Measurements from ENCODE around the gene UGT1A1.
A peak's percentile ranks its signal among the peaks of the same experiment; 100 is the strongest.
"Not testable (repeated sequence)": the region's sequence is repeated elsewhere in the genome, so short reads cannot be mapped to it uniquely, and the experiment has no call there.

UGT1A1 gene

DNA sequence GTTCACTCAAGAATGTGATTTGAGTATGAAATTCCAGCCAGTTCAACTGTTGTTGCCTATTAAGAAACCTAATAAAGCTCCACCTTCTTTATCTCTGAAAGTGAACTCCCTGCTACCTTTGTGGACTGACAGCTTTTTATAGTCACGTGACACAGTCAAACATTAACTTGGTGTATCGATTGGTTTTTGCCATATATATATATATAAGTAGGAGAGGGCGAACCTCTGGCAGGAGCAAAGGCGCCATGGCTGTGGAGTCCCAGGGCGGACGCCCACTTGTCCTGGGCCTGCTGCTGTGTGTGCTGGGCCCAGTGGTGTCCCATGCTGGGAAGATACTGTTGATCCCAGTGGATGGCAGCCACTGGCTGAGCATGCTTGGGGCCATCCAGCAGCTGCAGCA is at the start of gene UGT1A1:
UGT1A1 (plus strand) TSS at position 228 of the 400 bp plus-strand sequence; CDS start at position 246, 18 bp downstream.
- in situ Hi-C loops (cut with HindIII; ENCODE audit: low pct_ligation_motif_present, low pct_unique_long_range_greater_than_20kb, low sequenced_read_pairs): no loop called here
- no peak for DNase-seq

DNA sequence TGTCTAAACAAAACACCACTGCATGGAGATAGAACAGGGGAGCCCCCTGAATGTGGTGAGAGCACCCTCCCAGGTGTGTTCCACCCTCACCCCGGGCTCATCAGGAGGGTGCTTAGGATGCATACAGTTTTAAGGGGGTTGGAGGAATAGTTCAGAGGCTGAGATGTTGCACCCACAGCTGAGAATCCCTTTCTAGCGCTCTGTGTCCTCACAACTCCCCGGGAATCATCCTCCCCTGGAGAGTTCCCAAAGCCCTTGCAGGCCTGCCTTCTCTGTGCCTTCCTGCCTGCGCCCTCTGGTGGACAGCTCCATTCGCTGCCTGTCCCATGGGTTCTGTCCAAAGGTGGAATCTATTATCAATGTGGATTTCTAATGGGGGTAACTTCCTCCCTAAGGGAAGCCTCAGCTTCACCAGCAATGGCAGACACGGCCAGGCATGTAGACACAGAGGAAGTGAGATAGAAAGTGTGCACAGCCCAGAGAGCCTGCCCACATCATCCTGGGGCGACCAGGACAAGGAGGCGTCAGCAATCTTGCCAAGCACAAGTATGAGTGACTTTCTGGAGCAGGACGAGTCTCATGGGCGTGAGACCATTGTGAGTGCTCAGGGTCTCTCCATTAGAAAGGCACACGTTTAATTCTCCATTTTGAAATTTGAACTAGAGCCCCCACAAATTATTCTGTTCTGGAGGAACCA is 48.6 kb upstream of the UGT1A1 start:
- in situ Hi-C loops (cut with HindIII; ENCODE audit: low pct_ligation_motif_present, low pct_unique_long_range_greater_than_20kb, low sequenced_read_pairs): no loop called here

DNA sequence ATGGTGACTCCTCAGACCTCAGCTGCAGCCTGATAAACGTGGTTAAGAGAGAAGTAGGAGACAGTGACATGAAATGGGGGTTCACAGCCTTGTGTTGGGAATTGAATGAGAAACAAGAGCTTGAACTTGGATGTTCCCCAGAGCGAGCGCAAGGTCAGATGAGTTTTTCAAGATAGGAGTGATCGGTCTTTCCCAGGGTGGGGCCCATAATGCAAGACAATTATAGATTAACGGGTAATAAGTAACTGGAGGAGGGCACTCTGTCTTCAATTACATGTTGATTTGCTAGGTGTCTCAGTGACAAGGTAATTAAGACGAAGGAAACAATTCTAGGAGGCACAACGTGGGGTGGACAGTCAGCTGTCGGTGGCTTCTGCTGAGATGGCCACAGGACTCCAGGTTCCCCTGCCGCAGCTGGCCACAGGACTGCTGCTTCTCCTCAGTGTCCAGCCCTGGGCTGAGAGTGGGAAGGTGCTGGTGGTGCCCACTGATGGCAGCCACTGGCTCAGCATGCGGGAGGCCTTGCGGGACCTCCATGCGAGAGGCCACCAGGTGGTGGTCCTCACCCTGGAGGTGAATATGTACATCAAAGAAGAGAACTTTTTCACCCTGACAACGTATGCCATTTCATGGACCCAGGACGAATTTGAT is 47.3 kb upstream of the UGT1A1 start, which contains the start of gene UGT1A5:
UGT1A5 (plus strand) TSS at position 297 of the 651 bp plus-strand sequence; CDS start at position 382, 85 bp downstream.
- no peak for DNase-seq
- in situ Hi-C loops (cut with HindIII; ENCODE audit: low pct_ligation_motif_present, low pct_unique_long_range_greater_than_20kb, low sequenced_read_pairs): no loop called here

More for the DNA sequence above, 48.6 kb upstream of the UGT1A1 start:
- peak; percentile 87 for DNase-seq

DNA sequence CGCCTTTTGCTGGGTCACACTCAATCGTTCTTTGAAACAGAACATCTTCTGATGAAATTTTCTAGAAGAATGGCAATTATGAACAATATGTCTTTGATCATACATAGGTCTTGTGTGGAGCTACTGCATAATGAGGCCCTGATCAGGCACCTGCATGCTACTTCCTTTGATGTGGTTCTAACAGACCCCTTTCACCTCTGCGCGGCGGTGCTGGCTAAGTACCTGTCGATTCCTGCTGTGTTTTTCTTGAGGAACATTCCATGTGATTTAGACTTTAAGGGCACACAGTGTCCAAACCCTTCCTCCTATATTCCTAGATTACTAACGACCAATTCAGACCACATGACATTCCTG is 46.8 kb upstream of the UGT1A1 start:
- no peak for DNase-seq
- in situ Hi-C loops (cut with HindIII; ENCODE audit: low pct_ligation_motif_present, low pct_unique_long_range_greater_than_20kb, low sequenced_read_pairs): no loop called here

DNA sequence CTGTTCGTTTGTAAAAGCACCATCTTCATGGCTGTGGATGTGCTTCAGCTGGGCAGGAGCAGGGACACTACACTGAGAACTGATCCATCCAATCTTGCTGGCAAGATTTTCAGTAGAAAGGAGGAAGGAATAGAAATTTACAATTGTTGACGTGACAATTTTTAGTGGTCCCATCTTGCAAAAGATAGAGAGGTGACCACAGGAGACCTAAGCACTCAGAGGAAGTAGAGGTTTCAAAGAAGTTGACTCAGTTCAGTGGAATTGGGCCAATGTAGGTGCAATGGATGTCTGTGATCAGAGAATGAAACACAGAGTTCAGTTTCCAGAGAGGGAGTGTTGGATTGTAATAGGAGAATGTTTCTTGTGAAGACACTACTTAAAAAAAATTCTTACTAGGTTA is 45.9 kb upstream of the UGT1A1 start:
- in situ Hi-C loops (cut with HindIII; ENCODE audit: low pct_ligation_motif_present, low pct_unique_long_range_greater_than_20kb, low sequenced_read_pairs): no loop called here
- DNase-seq: no peak

DNA sequence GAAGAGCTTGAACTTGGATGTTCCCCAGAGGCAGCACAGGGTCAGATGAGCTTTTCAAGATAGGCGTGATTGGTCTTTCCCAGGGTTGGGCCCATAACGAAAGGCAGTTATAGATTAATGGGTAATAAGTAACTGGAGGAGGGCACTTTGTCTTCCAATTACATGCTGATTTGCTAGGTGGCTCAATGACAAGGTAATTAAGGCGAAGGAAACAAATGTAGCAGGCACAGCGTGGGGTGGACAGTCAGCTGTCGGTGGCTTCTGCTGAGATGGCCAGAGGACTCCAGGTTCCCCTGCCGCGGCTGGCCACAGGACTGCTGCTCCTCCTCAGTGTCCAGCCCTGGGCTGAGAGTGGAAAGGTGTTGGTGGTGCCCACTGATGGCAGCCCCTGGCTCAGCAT is 41.5 kb upstream of the UGT1A1 start, which contains the start of gene UGT1A4:
UGT1A4 (plus strand) TSS at position 185 of the 400 bp plus-strand sequence; CDS start at position 270, 85 bp downstream.
- DNase-seq: no peak
- in situ Hi-C loops (cut with HindIII; ENCODE audit: low pct_ligation_motif_present, low pct_unique_long_range_greater_than_20kb, low sequenced_read_pairs): no loop called here

- DNase-seq: no peak
- in situ Hi-C loops (cut with HindIII; ENCODE audit: low pct_ligation_motif_present, low pct_unique_long_range_greater_than_20kb, low sequenced_read_pairs): no loop called here
Observed at GRCh38 chr2:233728723-233729301, 31.3 kb upstream of the UGT1A1 start, which contains the start of gene UGT1A3. Gene UGT1A3 (plus strand): TSS chr2:233729042. CDS start chr2:233729127, 85 bp downstream.

DNA sequence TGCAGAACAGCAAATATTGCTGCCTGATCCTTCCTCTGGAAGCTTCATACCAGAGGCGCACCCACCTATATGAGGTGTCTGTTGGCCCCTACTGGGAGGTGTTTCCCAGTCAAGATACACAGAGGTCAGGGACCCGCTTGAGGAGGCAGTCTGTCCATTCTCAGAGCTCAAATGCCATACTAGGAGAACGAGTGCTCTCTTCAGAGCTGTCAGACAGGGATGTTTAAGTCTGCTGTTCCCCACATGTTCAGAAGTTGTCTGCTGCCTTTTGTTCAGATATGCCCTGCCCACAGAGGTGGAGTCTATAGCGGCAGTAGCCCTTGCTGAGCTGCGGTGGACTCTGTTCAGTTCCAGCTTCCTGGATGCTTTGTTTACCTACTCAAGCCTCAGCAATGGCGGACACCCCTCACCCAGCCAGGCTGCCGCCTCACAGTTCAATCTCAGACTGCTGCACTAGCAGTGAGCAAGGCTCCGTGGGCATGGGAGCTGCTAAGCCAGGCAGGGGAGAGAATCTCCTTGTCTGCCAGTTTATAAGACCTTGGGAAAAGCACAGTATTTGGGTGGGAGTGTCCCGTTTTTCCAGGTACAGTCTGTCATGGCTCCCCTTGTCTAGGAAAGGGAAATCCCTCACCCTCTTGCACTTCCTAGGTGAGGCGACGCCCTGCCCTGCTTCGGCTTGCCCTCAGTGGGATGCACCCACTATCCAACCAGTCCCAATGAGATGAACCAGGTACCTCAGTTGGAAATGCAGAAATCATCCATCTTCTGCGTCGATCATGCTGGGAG is 23.0 kb upstream of the UGT1A1 start:
- in situ Hi-C loops (cut with HindIII; ENCODE audit: low pct_ligation_motif_present, low pct_unique_long_range_greater_than_20kb, low sequenced_read_pairs); DNase-seq: not testable (repeated sequence)

DNA sequence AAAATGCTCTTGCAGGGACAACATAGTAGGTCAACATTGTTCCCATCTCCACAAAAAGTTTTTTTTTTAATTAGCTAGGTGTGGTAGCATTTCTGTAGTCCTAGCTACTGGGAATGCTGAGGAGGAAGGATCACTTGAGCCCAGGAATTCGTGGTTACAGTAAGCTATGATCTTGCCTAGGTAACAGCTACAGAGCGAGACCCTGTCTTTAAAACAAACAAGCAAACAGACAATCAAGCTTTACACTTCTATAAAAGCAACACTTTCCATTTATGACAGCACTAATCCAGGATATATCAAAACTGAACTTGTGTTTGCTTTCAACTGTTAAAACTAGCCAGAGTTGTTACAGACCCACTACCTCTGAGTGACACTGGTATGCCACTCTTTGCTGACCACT is 19.2 kb upstream of the UGT1A1 start:
- DNase-seq: no peak
- in situ Hi-C loops (cut with HindIII; ENCODE audit: low pct_ligation_motif_present, low pct_unique_long_range_greater_than_20kb, low sequenced_read_pairs): no loop called here

- in situ Hi-C loops (cut with HindIII; ENCODE audit: low pct_ligation_motif_present, low pct_unique_long_range_greater_than_20kb, low sequenced_read_pairs): no loop called here
- DNase-seq: no peak
Observed at GRCh38 chr2:233743464-233744259, 16.4 kb upstream of the UGT1A1 start.

- no peak for DNase-seq
- in situ Hi-C loops (cut with HindIII; ENCODE audit: low pct_ligation_motif_present, low pct_unique_long_range_greater_than_20kb, low sequenced_read_pairs): no loop called here
Observed at GRCh38 chr2:233745073-233745755, 14.9 kb upstream of the UGT1A1 start.

GRCh38 chr2:233745838-233746237 is 14.2 kb upstream of the UGT1A1 start:
- in situ Hi-C loops (cut with HindIII; ENCODE audit: low pct_ligation_motif_present, low pct_unique_long_range_greater_than_20kb, low sequenced_read_pairs); DNase-seq: not testable (repeated sequence)

DNA sequence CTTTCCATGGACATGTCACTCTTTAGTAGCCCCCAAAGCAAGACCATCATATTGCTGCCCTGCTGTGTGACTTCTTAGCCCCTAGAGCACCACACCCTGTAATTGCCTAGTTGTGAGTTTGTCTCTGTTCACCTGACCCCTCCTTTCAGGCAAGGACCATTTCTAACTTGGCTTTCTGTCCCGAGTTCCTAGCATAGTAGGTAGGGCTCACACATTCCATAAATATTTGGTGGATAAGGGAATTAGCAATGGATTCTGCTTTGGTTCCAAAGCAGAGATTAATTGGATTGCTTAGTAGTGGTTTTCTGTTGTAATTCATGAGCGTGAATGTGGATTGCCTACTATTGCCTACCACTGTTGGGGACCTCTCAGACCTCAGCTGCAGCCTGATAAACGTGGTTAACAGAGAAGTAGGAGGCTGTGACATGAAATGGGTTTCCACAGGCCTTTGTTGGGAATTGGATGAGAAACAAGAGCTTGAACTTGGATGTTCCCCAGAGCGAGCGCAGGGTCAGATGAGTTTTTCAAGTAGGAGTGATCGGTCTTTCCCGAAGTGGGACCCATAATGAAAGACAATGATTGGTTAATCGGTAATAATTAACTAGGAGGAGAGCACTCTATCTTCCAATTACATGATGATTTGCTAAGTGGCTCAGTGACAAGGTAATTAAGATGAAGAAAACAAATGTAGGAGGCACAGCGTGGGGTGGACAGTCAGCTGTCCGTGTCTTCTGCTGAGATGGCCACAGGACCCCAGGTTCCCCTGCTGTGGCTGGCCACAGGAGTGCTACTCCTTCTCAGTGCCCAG is 13.4 kb upstream of the UGT1A1 start:
- DNase-seq: no peak
- in situ Hi-C loops (cut with HindIII; ENCODE audit: low pct_ligation_motif_present, low pct_unique_long_range_greater_than_20kb, low sequenced_read_pairs): no loop called here

DNA sequence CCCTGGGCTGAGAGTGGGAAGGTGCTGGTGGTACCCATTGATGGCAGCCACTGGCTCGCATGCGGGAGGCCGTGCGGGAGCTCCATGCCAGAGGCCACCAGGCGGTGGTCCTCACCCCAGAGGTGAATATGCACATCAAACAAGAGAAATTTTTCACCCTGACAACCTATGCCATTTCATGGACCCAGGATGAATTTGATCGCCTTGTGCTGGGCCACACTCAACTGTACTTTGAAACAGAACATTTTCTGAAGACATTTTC is 12.9 kb upstream of the UGT1A1 start:
- in situ Hi-C loops (cut with HindIII; ENCODE audit: low pct_ligation_motif_present, low pct_unique_long_range_greater_than_20kb, low sequenced_read_pairs): no loop called here
- DNase-seq: no peak

GRCh38 chr2:233750689-233751088 is 9.4 kb upstream of the UGT1A1 start:
- in situ Hi-C loops (cut with HindIII; ENCODE audit: low pct_ligation_motif_present, low pct_unique_long_range_greater_than_20kb, low sequenced_read_pairs); DNase-seq: not testable (repeated sequence)

DNA sequence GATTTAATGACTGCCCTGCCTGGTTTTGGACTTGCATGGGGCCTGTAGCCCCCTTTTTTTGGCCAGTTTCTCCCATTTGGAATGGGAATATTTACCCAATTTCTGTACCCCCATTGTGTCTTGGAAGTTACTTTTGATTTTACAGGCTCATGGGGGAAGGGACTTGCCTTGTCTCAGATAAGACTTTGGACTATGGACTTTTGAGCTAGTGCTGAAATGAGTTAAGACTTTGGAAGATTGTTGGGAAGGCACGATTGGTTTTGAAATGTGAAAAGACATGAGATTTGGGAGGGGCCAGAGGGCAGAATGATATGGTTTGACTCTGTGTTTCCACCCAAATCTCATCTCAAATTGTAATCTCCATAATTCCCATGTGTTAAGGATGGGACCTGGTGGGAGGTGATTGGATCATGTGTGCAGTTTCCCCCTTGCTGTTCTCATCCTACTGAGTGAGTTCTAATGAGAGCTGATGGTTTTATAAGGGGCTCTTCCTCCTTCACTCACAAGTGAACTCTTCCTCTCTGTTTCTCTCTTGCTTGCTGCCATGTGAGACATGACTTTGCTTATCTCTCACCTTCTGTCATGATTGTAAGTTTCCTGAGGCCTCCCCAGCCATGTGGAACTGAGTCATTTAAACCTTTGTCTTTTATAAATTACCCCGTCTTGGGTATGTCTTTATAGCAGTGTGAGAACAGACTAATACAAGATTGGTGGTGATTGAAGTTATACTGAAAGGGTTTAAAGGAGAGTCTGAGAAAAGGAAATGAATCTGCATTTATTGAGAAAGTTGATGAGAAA is 8.7 kb upstream of the UGT1A1 start:
- in situ Hi-C loops (cut with HindIII; ENCODE audit: low pct_ligation_motif_present, low pct_unique_long_range_greater_than_20kb, low sequenced_read_pairs); DNase-seq: not testable (repeated sequence)

Data from ACHN (cell line).